GM18519 (cell line): Measurements from ENCODE around the gene ITFG1.

Experiments used
- ATAC-seq: cut with Tn5 transposase; IDR thresholded peaks from one replicate; pipeline ENCODE4 v1.9.1; 2021; ENCODE audit warnings: mild to moderate bottlenecking, moderate library complexity; ENCODE audit not compliant: unreplicated experiment, low FRiP score

The ITFG1 gene

GRCh38 chr16:47431960-47432359 is 28.9 kb downstream of the ITFG1 start:
- ATAC-seq, result no peak

DNA sequence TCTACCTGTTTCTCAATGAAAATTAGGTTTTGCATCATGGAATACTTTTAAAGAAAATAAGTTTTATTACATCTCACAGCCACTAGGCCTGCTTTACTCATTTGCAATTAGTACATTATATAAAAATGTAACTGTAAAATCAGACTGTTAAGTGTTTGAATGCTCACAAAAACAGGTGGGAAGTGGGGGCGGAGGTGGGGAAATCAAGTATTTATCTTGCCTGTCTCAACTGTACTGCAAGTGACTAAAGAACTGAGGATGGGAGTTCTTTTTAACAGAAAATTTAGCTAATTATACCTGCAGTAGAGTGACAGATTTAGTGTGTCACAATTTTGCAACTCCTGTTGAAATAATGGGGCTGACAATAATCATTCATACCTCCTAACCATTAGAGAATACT is 34.1 kb downstream of the ITFG1 start:
- ATAC-seq, result no peak

DNA sequence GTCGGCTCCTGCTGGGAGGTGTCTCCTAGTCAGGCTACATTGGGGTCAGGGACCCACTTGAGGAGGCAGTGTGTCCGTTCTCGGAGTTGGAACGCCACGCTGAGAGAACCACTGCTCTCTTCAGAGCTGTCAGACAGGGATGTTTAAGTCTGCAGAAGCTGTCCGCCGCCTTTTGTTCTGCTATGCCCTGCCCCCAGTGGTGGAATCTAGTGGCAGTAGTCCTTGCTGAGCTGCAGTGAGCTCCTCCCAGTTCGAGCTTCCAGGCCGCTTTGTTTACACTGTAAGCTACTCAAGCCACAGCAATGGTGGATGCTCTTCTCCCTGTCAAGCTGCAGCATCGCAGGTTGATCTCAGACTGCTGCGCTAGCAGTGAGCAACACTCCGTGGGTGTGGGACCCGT is 36.0 kb downstream of the ITFG1 start:
- ATAC-seq, result no peak

DNA sequence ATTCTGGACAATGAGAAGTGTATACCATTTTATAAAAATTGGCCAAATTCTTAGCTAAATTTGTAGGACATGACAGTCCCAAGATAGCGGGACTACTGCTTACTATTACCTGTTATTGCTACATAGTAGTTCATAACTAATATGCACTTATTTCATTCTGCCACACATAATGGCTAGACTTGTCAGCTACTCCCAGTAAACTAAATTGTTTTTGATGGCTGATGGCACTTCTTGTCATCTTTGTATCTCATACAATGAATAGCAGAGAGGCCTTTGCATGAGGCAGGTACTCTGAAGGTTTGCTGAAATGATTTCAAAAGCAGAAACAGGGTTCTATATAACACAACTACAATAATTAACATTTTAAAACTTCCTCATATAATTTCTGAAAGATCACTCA is 44.0 kb downstream of the ITFG1 start:
- ATAC-seq, result no peak

- ATAC-seq, result no peak
Observed at GRCh38 chr16:47413041-47413440, 47.8 kb downstream of the ITFG1 start.

DNA sequence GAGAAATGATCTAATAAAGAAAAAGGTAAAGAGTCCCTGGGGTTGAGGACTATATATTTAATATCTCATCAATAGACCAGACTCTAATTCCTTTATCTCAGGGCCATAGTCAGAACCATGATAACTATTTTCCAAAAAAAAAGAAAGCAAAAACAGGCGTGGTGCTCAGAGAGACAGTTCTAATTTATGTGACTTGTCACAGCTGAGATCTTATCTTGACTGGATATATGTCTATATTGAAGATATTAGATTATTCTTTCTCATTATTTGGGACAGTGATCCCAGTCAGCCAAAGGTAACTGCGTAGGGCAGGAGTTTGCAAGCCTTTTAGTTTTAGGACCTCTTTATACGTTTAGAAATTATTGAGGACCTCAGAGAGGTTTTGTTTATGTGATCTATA is 52.4 kb downstream of the ITFG1 start:
- no peak for ATAC-seq

DNA sequence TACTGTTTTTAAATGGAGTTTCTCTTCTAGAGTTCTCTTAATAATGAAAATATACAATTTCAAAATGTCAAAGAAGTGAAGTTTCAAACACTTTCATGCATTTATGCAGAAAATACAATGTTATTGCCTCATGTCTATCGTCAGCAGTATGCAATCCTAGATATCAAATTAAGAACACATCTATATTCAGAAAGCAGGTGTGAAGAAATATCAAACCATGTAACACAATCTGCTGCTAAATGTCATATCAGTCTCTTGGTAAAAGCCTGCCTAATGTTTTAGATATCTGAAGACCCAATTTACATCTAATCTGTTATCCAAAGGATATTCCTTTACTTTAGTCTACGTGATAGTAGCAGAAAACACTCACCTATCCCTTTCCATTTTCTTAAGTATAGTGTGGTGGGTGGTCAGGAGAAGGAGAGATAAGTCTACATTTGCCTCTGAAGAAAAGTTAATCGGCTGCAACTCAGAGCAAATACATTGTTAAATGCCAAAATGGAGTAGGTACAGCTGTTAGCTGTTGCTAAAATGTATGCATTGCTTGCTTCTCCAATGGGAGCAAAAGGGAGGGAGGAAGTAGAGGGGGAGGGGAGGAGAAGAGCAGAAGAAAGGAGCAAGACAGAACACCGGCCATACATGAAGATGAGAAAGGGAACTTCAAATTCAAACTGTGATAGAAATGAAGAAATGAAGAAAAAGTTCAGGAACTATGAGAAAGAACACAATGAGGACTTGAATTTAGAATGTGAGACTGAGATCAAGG is 64.9 kb downstream of the ITFG1 start:
- ATAC-seq, result no peak

GRCh38 chr16:47392081-47392480 is 68.8 kb downstream of the ITFG1 start:
- ATAC-seq, result peak; percentile 88

DNA sequence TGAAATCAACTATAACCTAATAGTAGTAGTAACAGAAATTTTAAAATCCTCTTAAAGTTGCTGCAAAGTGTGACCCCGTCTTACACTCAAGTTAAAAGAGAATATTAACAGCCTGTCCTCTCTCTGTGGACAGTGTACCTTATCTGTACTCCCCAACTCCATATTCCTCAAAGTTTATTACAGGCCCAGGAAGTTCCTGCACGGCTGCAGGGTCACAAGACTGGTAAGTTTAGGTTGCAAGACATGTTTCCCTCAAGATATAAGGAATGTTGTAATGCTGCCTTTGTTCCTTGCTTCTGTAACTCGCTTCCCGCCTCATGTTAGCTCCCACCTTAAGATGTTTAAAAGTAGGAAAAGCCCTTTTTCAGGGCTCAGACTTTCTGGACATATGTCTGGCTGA is 72.2 kb downstream of the ITFG1 start:
- no peak for ATAC-seq

- no peak for ATAC-seq
Observed at GRCh38 chr16:47387026-47387734, 73.7 kb downstream of the ITFG1 start.

DNA sequence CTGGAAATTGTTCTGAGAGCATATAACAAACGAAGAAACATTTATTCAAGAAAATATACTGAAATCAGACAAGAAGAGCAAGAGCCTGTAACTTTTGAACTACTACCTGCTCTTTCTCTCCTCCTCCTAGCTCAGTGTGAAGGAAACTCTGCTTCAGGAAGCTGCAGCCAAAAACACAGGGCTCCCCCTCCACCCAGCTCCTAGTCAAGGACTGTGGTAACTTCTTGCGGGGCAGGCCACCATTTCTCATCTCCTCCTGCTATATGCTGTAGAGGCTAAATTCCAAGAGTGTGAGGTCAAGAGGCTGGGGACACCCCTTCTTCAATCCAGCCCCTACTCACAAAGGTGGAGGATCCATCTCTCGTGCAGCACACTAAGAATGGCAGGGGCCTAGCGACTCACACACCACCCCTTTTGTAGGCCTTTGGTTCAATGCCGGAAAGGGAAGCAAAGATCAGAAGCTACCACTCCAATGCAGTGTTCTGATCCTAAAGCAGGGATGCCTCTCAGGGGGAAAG is 74.6 kb downstream of the ITFG1 start:
- no peak for ATAC-seq

DNA sequence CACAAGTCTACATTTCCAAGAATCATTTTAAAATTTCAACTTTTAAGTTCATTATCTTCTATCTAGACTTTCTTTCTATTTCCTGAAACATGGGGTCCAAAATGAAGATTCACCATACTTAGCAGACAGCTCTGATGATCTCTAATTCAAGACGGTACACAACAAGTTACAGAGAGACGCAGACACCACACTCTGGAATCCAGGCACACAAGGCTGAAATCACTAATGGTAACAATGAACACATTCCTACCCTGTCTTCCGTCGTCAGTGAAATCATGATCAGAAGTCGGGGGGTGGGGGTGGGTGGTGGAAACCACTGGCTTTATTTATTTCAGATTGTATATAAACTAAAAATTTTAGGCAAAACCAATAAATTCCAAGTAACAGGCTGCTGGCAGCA is 78.5 kb downstream of the ITFG1 start:
- ATAC-seq, result no peak

GRCh38 chr16:47377154-47377553 is 83.7 kb downstream of the ITFG1 start:
- ATAC-seq, result no peak

DNA sequence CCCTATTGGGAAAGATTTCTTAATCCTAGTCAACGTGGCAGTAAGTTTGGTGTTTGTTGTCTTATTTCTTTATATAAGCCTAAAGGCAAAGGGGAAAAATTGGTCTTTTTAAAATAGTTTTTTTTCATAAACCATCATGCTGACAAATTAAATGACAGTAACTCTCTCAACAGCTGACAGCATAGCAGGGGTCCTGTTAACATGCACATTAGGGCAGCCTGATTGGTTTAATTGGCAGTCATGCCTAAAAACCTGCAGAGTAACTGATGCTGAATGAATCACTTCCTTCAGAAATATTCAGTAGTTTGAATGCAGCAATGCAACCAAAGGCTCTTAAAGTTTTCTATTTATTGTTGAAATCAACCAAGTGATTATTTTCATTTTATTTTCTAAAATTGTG is 85.4 kb downstream of the ITFG1 start:
- ATAC-seq, result no peak

DNA sequence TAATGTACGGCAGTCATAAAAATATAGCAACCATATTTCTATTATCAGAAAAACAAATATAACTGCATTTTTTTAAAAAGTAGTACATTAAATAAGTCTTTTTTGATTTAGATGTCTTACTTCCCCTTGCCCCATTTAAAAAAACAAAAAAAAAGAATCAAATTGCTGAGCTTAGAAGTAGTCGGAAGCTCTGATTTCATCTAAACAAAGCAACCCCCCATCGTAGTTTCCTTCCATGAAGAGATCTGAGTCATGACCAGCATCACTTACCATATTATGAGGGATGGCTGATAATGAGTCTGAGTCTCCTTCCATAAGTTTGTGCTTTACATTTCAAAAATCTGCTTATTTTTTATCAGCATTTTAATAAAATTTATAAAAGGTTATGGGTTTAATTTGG is 86.2 kb downstream of the ITFG1 start:
- no peak for ATAC-seq

GRCh38 chr16:47371271-47372014 is 89.4 kb downstream of the ITFG1 start:
- ATAC-seq, result no peak

GRCh38 chr16:47370536-47370935 is 90.3 kb downstream of the ITFG1 start:
- ATAC-seq, result no peak

GRCh38 chr16:47366228-47366627 is 94.6 kb downstream of the ITFG1 start:
- no peak for ATAC-seq

- no peak for ATAC-seq
Observed at GRCh38 chr16:47363761-47364160, 97.1 kb downstream of the ITFG1 start.

DNA sequence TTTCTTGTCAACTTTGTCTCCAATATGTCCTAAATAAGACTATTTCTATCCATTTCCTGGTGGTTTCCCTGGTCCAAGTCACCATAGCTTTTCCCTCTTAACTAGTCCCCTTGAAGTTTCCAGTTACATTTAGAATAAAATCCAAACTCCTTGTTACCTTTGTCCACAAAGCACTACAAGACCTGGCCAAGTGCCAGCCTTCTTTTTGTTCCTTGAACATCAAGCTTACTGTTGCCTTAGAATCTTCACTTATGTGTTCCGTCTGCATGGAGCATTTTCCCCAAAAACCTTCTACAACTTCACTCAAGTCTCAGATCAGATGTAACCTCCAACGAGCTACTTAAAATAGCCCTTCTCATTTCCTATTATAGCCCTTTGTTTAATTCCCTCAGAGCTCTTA is 101.4 kb downstream of the ITFG1 start:
- ATAC-seq, result no peak

DNA sequence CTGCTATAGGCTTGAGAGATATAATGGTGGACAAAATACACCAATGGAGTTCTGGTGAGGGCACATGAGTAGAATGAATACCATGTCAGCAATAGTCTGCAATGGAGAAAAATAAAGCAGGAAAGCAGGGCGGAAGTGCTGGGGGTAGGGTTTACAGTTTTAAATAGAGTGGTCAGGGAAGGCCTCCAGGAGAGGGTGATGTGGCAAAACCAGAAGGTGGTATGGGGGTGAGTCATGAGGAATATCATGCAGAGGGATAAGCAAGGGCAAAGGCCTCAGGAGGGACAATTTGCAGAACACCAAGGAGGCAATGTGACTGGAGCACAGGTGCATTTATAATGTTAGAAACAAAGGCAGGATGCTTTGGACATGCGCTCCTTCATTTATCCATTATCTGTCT is 102.0 kb downstream of the ITFG1 start:
- no peak for ATAC-seq
